Keratinocyte (primary cell): ENCODE measurements around the gene NEURL1. TPM values are rescaled to one million over a fixed set of nuclear protein-coding genes. Genes with fewer than 3 reads are reported as not detected.

ENCODE experiments used
- DNase-seq: peaks from one replicate; pipeline ENCODE4 v3.0.0-alpha.2; 2011; ENCODE audit warnings: low read depth, missing footprints, low spot score
- FAIRE-seq: peaks from 2 replicates; lab custom pipeline; 2011; peaks lifted over from hg19 to GRCh38; lab: Jason Lieb, UNC
- H2AFZ ChIP-seq: 2 replicates; pipeline ENCODE4 v1.6.0; 2012; ENCODE audit warnings: low read length, control low read depth, inconsistent platforms; ENCODE audit not compliant: control insufficient read depth
- H3K27ac ChIP-seq: 2 replicates; pipeline ENCODE4 v1.5.1; 2011; ENCODE audit warnings: low read length; ENCODE audit not compliant: control insufficient read depth, insufficient read depth
- H3K27me3 ChIP-seq: 3 replicates; pipeline ENCODE4 v1.6.0; 2011; ENCODE audit warnings: low read length; ENCODE audit not compliant: control insufficient read depth, insufficient read depth; ENCODE audit errors: extremely low read depth
- H3K36me3 ChIP-seq, 2 experiments: 2 replicates in 1 of 2; 3 replicates in 1 of 2; pipeline ENCODE4 v1.5.1; 2011; ENCODE audit warnings: low read length in 2 of 2, mild to moderate bottlenecking in 1 of 2; ENCODE audit not compliant: control insufficient read depth in 2 of 2, insufficient read depth in 2 of 2; ENCODE audit errors: extremely low read depth in 1 of 2
- H3K4me1 ChIP-seq: 3 replicates; pipeline ENCODE4 v1.5.1; 2011; ENCODE audit warnings: low read length; ENCODE audit not compliant: control insufficient read depth, insufficient read depth; ENCODE audit errors: extremely low read depth
- H3K4me2 ChIP-seq: 3 replicates; pipeline ENCODE4 v1.6.0; 2011; ENCODE audit warnings: low read depth, low read length; ENCODE audit not compliant: control insufficient read depth, insufficient read depth; ENCODE audit errors: extremely low read depth
- H3K4me3 ChIP-seq, 3 experiments: fragments of 200-600 bp in 1 of 3; sonication (generic) in 1 of 3; 2 replicates in 2 of 3; 3 replicates in 1 of 3; pipeline ENCODE4 v1.5.1; 2011 to 2016; ENCODE audit warnings: low read length in 3 of 3, mild to moderate bottlenecking in 3 of 3, control low read depth in 2 of 3, inconsistent platforms in 1 of 3, low read depth in 1 of 3, mixed read lengths in 1 of 3, mixed run types in 1 of 3, moderate library complexity in 1 of 3; ENCODE audit not compliant: control insufficient read depth in 2 of 3, insufficient read depth in 2 of 3; ENCODE audit errors: extremely low read depth in 1 of 3
- H3K79me2 ChIP-seq: 2 replicates; pipeline ENCODE4 v1.6.0; 2012; ENCODE audit warnings: low read length; ENCODE audit not compliant: control insufficient read depth, insufficient read depth
- H3K9ac ChIP-seq: 3 replicates; pipeline ENCODE4 v1.6.0; 2011; ENCODE audit warnings: low read length; ENCODE audit not compliant: control insufficient read depth, insufficient read depth; ENCODE audit errors: extremely low read depth
- H3K9me1 ChIP-seq: 3 replicates; pipeline ENCODE4 v1.6.0; 2011; ENCODE audit warnings: low read length; ENCODE audit not compliant: control insufficient read depth, insufficient read depth; ENCODE audit errors: extremely low read depth
- H3K9me3 ChIP-seq: 2 replicates; pipeline ENCODE4 v1.5.1; 2012; ENCODE audit warnings: low read depth, low read length; ENCODE audit not compliant: control insufficient read depth
- H4K20me1 ChIP-seq: 3 replicates; pipeline ENCODE4 v1.6.0; 2011; ENCODE audit warnings: low read length; ENCODE audit not compliant: control insufficient read depth, insufficient read depth; ENCODE audit errors: extremely low read depth
- CTCF ChIP-seq, 3 experiments: IDR thresholded peaks in 1 of 3; conservative IDR thresholded peaks in 1 of 3; optimal IDR thresholded peaks in 1 of 3; 2 replicates in 2 of 3; 3 replicates in 1 of 3; pipeline versions ENCODE3 to v1.5.1; 2011; ENCODE audit warnings: low read length in 3 of 3, mild to moderate bottlenecking in 3 of 3, moderate library complexity in 2 of 3, control low read depth in 1 of 3, inconsistent platforms in 1 of 3; ENCODE audit not compliant: insufficient read depth in 2 of 3; ENCODE audit errors: extremely low read depth in 1 of 3
- EZH2 ChIP-seq: IDR thresholded peaks from one replicate; pipeline ENCODE4 v1.6.1; 2012; ENCODE audit warnings: inconsistent platforms, mild to moderate bottlenecking, low read length, moderate library complexity
- dilution Hi-C: fragments of 300-500 bp; cut with MboI; formaldehyde crosslinking; loops from one replicate; pipeline ENCODE4 v1.7.0; 2020; ENCODE audit warnings: low sequenced_read_pairs; ENCODE audit not compliant: extremely low pct_ligation_motif_present
- polyA plus RNA-seq, 5 experiments: library from polyadenylated mRNA; depleted of rRNA in 3 of 5; stranded (reverse) in 3 of 5; stranded (forward) in 1 of 5; unstranded in 1 of 5; fragments of >200 nt; gene quantifications; 1 replicate in 1 of 5; 2 replicates in 3 of 5; 3 replicates in 1 of 5; pipeline versions ENCODE4 v1.2.1 to v1.2.3, GENCODE V29; 2011 to 2012; ENCODE audit warnings: missing spikeins in 2 of 5, low read depth in 1 of 5, low replicate concordance in 1 of 5

NEURL1 gene
- polyA plus RNA-seq, 1 donor (not counting 4 experiments of a cell fraction or from before 2014, with no cell fraction given) = 0.03 TPM

DNA sequence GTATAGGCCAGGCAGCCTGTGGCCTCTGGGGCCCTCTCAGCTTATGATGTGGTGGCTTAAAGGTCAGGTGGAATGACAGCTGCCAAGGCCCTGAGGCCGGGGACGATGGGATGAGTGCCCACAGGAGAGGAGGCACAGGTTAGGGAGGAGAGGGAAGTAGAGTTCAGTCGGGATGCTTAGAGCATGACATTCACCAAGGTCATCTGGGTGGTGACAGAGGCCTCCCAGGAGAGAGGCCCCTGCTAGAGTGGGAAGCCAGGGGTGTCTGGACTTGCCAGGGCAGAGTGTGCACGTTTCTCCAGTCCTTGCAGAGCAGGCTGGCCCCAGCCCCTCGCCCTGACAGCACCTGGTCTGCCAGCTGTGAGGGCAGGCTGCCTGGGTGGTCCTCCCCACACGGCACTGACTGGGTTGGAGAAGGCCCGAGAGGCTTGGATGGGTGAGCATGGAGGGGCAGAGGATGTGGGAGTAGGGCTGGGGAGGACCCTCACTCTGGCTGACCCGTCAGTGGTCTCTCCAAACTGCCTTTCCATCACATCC, 36.3 kb upstream of the NEURL1 start:
- no peaks in the 10 kb centered on the region for H3K9me3 ChIP-seq
- dilution Hi-C loops = no loop called here
- no peak for DNase-seq
- no peak overlapping the region for H3K9ac ChIP-seq
- no peaks in the 10 kb centered on the region for H3K36me3 ChIP-seq
- H3K4me3 ChIP-seq = no peak overlapping the region
- H3K4me1 ChIP-seq = peaks cover under 1% of the 10 kb centered on the region
- no peaks in the 10 kb centered on the region for H4K20me1 ChIP-seq
- H3K9me1 ChIP-seq = no peaks in the 10 kb centered on the region
- FAIRE-seq = no peak
- no peaks in the 10 kb centered on the region for H3K79me2 ChIP-seq
- no peak overlapping the region for H2AFZ ChIP-seq
- no peaks in the 10 kb centered on the region for H3K27me3 ChIP-seq
- H3K4me2 ChIP-seq = no peak overlapping the region
- TF ChIP-seq EZH2 (no peak), CTCF (optimal IDR thresholded peaks at IDR 0.05 in 1 of 3, IDR thresholded peaks at IDR 0.05 in 1 of 3, conservative IDR thresholded peaks at IDR 0.05 in 1 of 3; ENCODE audit: extremely low read depth in 1 of 3, insufficient read depth in 2 of 3, low read length in 3 of 3) (no peak)
- H3K27ac ChIP-seq = no peak overlapping the region

GRCh38 chr10:103457896-103458583, 35.5 kb upstream of the NEURL1 start:
- DNase-seq (no peak), FAIRE-seq (no peak)
- Histone ChIP-seq H2AFZ (no peak overlapping the region), H3K27ac (no peak overlapping the region), H3K36me3 (no peaks in the 10 kb centered on the region), H3K4me1 (no peaks in the 10 kb centered on the region), H3K9ac (no peak overlapping the region), H3K4me3 (no peak overlapping the region), H4K20me1 (no peaks in the 10 kb centered on the region), H3K79me2 (no peaks in the 10 kb centered on the region), H3K9me3 (no peaks in the 10 kb centered on the region), H3K27me3 (peaks cover 5% of the 10 kb centered on the region), H3K9me1 (no peaks in the 10 kb centered on the region), H3K4me2 (no peak overlapping the region)
- TF ChIP-seq CTCF (optimal IDR thresholded peaks at IDR 0.05 in 1 of 3, IDR thresholded peaks at IDR 0.05 in 1 of 3, conservative IDR thresholded peaks at IDR 0.05 in 1 of 3; ENCODE audit: extremely low read depth in 1 of 3, insufficient read depth in 2 of 3, low read length in 3 of 3) (no peak), EZH2 (no peak)
- dilution Hi-C loops = no loop called here
